Hindlimb muscle (tissue), 1 donor: ENCODE measurements around the gene DBF4B. TPM values are rescaled to one million over a fixed set of nuclear protein-coding genes. Genes with fewer than 3 reads are reported as not detected.
A peak's percentile ranks its signal among the peaks of the same experiment; 100 is the strongest.

ENCODE experiments used
- DNase-seq: peaks from one replicate; pipeline ENCODE4 v3.0.0-alpha.2; 2013
- polyA plus RNA-seq: library from polyadenylated mRNA; unstranded; fragments of 120-200 nt; gene quantifications from one replicate; pipeline ENCODE4 v1.2.1, GENCODE V29; 2013; ENCODE audit not compliant: insufficient read length

DBF4B gene
- polyA plus RNA-seq, 1 donor = 8.0 TPM

DNA sequence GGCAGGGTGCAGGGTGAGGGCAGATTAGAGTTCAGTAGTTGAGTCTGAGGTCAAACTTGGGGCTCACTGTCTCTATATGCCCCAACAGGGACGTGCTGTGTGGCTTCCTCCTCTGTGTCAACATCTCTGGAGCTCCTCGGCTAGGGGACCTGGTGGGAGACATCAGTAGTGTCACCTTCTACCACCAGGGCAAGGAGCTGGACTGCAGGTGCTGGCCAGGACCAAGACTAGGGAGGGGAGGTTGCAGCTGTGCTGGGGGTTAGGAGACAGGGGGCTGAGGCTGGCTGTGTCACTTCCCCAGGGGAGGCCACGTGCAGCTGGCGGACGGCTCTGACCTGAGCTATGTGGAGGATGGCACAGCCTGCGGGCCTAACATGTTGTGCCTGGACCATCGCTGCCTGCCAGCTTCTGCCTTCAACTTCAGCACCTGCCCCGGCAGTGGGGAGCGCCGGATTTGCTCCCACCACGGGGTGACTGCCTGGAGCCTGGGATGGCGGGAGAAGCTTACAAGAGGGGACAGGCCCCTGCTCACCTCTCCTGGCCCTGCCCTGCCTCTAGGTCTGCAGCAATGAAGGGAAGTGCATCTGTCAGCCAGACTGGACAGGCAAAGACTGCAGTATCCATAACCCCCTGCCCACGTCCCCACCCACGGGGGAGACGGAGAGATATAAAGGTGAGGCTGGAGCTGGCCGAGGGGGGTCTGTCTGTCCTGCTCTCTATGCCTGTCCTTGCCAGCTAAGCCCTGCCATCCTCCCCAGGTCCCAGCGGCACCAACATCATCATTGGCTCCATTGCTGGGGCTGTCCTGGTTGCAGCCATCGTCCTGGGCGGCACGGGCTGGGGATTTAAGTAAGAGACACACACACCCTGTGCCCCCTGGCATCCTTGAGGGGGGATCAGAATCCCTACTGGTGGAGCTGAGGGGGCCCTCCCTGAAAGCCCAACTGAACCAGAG lies 69.2 kb downstream of the DBF4B start:
- no peak for DNase-seq

DNA sequence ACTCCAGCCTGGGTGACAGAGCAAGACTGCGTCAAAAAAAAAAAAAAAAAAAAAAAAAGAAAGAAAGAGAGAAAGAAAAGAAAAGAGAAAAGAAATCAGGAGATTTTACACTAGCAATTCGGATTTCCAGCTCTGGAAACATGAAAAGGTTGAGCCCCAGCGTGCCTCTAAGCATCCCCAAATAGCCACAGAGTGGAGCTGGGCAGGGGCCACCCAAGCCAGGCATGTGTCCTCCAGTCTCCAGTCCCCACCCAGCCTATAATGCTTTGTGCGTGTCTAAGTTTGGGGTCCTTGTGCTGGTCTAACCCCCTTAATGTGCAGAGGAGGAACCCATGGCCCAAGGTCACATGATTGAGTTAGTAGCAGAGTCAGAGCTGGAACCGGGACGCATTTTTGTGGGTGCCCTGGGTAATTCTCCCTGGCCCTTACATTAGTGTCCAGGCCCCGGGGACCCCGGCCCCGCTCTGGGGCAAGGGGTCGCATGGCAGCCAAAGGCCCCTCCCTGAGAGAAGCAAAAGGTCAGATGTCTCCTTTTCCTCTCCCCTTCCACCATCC lies 70.3 kb downstream of the DBF4B start:
- no peak for DNase-seq

DNA sequence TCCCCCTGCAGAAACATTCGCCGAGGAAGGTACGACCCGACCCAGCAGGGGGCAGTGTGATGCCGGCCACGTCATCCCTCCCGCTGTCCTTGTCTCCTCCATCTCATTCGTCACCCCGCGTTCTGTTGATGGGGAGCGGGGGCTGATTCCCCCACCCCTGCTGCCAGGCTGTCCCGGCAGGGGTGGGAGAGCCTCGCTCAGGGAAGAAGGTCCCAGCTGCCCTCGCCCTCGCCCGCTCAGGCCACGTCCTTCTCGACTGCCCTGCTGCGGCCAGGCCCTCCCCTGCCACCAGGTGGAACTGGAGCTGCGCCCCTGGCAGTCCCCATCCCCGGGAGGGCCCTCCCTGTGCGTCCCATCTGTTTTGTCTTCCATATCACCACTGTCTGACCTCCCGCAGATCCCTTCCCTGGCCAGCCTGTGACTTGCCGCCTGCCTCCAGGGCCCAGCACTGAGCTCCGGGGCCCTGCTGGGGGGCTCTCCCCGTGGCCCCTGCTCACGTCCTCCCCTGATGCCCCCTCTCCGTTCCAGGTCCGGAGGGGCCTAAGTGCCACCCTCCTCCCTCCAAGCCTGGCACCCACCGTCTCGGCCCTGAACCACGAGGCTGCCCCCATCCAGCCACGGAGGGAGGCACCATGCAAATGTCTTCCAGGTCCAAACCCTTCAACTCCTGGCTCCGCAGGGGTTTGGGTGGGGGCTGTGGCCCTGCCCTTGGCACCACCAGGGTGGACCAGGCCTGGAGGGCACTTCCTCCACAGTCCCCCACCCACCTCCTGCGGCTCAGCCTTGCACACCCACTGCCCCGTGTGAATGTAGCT lies 71.0 kb downstream of the DBF4B start:
- peak; percentile 86 for DNase-seq

DNA sequence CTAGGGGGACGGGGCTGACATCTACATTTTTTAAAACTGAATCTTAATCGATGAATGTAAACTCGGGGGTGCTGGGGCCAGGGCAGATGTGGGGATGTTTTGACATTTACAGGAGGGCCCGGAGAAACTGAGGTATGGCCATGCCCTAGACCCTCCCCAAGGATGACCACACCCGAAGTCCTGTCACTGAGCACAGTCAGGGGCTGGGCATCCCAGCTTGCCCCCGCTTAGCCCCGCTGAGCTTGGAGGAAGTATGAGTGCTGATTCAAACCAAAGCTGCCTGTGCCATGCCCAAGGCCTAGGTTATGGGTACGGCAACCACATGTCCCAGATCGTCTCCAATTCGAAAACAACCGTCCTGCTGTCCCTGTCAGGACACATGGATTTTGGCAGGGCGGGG lies 71.7 kb downstream of the DBF4B start:
- no peak for DNase-seq

DNA sequence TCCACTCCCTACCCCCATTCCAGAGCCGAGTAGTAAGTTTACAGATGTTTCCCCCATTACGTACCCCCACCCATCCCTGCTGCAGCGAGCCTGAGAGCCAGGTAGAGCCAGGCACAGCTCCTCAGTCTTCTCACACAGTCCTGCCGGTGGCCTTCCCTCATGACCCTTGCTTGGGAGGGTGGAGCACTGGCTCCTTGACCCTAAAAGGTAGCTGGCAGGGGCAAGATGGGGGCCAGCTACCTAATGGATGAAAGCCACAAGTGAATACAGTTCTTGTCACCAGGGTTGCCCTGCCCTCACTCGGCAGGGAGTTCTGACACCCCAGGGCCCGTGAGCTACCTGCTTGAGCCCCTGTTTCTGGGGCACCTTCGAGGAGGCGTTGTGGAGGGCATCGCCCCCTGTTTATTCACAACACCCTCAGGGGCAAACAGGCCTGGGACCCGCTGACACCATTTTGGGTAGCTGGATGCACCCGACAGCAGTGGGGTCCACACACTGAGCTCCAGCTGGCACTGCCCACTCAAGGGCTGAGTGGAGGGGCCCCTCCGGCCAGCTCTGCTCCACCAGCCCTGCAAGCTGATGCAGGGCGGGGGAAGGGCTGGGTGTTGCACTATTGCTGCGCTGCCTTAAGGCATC lies 72.5 kb downstream of the DBF4B start:
- DNase-seq = no peak

DNA sequence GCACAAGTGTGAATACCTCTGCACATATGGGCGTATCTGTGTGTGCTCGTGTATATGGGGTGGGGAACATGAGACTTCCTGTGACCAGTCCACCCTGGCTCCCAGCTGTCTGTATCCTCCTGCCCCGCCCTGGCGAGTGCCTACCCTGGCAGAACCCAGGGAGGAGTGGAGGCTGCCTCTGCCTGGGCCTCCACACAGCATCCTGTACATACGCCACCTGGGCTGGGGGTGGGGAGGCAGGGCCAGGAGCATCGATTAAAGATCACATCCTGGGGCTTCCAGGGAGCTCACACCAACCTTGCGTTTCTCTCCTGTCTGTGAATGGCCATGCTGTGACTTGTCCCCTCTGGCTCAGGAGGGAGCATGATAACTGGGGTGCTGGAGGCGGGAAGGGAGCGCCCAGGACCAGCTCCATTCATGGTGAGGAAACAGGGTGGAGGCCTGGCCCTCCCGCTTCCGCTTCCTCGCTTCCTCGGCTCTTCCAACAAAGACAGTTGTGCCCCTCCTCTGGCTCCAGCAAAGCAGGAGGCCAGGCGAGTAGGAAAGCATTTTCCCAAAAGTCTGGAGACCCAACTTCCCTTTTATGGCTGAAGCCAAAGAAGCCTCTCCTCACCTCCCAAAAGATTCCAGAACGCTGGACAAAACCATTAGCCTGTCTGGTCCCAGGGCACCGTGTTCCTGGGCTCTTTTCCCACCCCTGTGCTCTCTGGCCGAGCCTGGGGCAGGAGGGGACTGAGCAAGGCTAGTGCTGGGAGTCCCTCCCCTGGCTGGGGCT lies 73.3 kb downstream of the DBF4B start:
- DNase-seq = peak; percentile 77

DNA sequence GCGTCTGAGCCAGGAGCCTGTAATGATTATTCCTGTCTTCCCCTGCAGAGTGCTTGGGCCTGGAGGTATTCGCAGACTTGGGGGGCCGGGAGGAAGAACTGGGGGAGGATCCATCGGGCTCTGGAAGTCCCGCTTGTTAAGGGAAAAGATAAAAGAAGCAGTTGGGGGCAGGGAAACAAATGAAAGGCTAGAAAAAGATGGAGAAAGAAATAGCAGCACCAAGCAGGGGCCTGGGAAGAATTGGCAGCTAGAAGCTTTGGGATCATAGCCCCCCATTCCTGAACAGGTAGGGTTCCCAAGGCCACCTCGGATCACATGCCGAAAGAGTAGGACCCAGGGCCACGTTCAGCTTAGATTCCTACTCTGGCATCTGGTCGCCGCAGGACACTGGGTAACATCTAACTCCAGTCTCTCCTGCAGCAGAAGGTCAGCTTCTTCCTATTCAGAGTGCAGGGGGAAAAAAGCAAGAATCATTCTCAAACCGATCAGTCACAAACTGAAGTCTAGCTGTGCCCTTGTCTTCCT lies 73.9 kb downstream of the DBF4B start:
- no peak for DNase-seq

DNA sequence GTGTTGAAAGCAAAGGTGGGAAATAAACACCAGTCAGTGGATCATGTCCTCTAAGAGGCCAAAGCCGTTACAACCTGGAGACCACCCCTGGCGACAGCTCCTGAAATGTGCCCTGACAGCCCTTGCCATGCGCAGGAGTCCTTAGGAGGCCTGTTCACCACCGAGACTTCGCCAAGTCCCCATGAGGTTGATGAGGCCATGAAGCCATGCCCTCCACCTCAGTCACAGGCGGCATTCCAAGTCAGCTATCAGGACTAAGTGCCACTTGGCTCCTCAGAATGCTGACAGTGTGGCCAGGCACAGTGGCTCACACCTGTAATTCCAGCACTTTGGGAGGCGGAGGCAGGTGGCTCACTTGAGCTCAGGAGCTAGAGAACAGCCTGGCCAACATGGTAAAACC lies 77.5 kb downstream of the DBF4B start:
- DNase-seq = no peak

DNA sequence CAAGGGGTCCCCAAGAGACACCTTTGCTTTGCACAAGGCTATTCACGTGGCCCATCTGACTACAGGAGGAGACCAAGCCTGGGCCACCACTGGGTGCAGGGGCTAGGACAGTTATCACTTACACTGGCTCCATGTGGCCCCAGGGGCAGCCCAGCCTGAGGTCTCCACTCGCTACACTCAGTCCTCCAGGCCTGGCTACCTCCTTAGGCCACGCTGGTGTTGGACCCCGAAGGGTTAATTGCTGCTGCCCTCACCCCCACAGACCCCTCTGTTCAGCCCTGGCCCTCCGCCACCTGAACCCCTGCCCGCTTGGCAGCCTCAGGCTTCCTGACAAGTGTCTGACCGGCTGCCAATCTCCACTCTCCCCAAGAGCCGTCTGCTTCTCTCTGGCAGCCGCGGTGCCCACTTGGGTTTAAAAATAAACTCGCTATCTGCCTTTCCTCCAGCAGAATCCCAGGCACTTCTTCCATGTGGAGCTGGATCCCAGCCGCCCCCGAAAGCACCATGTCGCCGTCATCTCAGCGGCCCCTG lies 78.2 kb downstream of the DBF4B start:
- no peak for DNase-seq

DNA sequence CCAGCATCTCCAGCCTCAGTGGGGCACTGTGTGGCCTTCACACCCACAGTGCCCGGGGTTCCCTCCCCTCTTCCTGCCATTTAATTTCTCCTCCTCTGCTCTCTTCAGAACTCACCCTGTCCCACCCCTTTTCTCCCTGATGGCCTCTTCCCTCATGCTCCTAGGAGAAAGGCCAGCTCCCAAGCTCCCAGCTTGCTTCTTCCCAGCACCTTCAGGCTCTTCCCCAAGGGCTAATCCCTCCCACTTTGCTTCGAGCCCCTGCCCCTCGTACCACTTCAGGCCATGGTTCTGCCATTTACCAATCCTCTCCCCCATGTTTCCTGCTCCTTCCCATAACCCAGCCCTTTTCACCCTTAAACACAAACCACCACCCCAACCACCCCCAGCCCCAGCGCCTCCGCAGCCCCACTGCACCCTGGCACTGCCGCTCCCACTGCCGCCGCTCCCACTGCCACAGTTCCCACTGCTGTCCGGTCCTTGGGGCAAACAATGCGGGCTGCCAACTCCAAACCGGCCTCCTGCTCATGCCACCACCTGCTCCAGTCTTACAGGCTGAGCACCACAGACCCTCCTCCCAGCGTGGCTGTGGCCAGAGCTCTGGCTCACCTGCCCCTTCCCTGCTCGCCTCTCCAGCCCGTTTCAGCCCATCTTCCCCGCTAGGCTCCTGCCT lies 78.9 kb downstream of the DBF4B start:
- DNase-seq = no peak

DNA sequence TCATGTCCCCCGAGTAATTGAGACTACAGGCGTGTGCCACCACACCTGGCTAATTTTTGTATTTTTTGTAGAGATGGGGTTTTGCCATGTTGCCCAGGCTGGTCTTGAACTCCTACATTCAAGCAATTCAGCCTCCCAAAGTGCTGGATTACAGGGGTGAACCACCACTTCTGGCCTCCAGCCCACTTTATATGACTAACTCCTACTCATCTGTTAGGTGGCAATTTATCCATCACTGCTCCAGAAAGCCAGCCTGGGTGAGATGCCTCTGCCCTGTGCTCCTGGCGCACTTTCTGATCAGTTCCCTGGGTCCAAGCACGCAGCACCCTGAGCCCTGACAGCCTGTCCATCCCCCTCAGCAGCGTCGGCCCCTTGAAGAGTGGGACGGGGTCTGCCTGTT lies 79.7 kb downstream of the DBF4B start:
- no peak for DNase-seq

DNA sequence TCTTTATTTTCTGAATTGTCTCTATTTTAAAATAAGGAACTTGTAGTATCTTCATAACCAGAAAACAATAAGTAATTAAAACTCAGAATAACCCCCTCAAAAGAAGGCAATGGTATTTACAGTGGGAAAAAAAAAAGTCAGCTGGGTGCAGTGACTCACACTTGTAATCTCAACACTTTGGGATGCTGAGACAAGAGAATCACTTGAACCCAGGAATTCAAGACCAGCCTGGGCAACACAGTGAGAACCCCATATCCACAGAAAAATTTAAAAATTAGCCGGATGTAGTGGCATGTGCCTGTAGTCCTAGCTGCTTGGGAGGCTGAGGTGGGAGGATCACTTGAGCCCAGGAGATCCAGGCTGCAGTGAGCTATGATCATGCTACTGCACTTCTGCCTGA lies 83.8 kb downstream of the DBF4B start:
- no peak for DNase-seq

DNA sequence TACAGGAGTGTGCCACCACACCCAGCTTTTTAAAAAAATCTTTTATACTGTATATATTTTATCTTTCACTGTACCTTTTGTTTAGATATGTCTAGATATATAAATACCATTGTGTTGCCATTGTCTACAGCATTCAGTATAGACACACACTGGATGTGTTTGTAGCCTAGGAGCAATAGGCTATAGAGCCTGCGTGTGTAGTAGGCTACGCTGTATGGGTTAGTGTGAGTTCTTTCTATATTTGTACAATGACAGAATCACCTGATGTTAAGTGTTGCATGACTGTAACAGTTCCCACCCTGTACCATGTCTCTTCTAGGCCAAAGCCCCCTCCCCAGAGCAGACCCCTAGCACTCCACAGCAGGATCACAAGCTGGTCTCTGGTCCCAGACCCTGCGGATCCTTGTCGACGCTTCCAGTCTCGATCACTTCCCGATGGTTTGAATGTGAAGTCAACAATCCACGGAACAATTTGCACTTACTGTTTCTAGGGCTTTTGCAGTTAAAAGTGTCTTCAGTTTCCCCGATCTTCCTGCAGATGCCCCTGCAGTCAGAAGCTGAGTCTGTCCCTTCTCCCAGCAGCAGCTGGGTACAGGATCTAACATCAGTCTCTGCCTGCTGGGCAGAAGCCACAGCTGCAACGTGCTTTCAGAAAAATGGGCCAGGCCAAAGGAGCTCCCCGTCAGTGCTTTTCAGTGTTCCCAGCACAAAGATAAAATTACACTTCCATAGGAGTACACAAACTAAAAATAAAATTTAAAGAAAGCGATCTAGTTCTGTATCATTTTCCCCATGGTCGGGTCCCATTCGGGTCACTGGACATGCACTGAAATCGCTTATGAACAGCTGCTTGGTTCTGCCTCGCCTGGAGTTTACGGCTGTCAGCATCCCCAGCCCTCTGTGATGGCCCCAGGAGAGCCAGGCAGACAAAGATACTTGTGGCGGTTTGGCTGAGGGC lies 85.7 kb downstream of the DBF4B start:
- DNase-seq = peak; percentile 56

DNA sequence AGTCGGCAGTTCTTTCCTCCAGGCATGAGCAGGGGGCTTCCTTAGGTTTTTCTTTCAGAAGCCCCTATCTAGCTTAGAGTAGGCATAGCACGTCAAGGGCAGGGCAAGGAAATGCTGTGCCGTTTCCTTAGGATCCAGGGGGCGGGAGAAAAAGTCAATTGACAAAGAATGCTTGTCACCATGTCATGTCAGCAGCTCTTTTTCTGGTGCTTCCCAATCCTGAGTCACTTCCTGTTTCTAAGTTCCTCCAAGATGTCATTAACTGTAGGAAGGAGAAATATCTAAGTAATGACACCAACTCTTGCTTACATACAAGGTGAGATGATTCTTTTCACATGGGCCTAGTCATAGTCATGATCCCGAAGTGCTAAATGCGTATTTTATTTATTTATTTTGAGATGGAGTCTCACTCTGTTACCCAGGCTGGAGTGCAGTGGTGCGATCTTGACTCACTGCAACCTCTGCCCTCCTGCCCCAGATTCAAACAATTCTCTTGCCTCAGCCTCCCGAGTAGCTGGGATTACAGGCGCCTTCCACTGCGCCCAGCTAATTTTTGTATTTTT lies 86.5 kb downstream of the DBF4B start:
- no peak for DNase-seq

DNA sequence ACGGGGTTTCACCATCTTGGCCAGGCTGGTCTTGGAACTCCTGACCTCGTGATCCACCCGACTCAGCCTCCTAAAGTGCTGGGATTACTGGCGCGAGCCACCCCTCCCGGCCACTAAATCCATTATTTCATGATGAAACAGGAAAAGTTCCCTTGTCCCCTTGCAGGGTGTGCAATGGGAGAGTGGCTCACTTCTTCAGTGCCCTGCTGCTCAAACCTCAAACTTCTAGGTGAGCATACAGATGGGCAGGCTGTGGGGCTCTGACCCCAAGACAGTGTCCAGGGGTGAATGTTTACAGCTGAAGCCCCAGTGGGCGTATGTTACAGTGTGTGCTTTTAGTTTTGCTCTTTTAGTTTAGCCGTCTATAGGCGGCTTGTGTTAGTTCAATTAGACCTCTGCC lies 87.0 kb downstream of the DBF4B start:
- no peak for DNase-seq

DNA sequence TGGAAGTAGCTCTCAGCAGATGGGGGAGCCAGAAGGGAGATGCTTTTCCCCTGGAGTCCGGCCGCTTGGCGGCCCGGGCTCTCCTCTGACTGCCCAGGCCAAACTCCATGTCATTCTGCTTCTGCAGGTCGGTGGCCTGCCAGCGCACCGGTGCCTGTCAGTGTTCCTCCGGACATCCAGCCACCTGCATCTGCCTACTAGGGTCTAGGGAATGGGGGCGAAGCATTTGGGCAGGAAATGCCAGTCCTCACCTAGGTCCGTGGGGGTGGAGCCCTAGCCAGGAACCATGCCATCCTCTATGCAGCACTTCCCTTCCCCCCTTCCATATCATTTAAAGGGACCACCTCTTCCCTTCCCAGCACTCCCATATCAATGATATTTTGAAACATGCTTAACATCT lies 87.5 kb downstream of the DBF4B start:
- DNase-seq = no peak

DNA sequence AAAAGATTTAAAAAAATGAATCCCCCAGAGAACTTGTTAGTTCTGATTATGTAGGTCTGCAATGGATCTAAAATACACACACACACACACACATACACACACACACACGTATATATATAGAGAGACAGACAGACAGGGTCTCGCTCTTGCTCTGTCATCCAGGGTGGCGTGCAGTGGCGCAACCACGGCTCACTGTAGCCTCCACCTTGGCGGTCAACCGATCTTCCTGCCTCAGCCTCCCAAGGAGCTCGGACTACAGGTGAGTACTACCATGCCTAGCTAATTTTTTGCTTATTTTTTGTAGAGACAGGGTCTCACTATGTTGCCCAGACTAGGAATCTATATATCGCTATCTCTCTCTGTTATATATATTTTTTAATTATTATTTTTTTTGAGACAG lies 88.3 kb downstream of the DBF4B start:
- no peak for DNase-seq

DNA sequence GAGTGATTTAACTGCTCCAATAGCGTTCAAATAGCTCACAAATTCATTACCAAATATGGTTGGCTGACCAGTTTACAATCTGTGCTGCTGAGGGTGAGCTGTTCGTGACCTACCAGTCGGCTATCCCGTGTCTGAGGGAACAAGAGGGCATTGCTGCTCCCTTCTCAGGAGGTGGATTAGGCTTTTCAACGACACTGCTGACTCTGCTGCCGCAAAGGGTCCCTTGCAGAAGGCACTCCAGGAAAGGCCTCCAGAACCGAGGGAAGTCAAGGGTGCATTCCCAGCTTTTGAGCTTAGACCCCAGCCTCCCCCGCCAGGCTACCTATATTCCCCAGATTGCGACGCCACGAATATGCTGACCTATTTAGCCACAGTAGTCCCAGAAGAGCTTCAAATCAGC lies 89.3 kb downstream of the DBF4B start:
- DNase-seq = no peak

DNA sequence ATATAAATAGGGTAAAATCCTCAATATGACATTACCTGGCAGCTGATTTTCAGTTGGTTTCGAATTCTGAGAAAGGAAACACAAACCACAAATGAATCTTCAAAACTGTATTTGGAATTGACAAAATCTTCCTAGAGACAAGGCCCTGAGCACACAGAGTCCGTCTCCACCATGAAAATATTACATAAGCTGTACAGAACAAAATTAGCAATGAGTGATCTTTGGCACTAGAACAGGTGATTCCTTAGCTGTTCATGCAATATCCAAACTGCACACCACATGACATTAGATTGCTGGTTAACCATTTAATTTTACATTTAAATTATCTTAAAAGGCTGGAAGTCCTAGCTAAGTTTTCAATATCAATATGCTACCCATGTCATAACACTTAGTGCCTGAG lies 89.9 kb downstream of the DBF4B start:
- no peak for DNase-seq
